Measurements from ENCODE around the gene CREB5.

The CREB5 gene

DNA sequence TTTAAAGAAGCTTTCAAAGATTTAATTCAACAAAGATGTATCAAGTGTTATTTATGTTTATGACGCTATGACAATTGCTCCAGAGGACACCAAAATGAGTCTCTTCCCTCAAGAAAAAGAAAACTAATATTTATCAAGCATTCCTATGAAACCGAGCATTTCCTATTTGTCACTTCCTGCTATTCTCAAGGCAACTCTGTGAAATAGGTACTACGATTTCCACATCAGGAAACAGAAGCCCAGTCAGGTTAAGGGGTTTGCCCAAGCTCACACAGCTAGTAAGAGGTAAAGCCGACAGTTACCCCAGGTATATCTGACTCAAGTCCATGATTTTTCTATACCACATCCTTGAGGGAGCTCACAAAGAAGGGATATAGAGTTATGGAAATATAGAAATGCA lies 459.9 kb downstream of the CREB5 start:
- DNase-seq: no peak

DNA sequence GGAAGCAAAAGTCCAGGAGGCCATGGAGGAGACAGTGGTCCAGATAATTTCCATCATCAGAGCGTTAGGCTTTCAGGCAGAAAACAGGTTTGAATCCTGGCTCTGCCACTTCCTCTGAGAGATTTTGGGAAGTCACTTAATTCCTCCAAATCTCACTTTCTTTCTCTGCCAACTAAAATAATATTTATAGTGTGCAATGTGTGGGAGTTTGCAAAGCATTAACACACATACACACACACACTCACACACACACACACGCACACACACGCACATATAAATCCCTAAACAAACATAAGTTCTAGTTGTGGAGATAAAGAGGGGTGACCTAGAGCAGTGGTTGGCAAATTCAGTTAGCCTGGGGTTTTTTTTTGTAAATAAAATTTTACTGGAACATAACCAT lies 461.0 kb downstream of the CREB5 start:
- no peak for DNase-seq

DNA sequence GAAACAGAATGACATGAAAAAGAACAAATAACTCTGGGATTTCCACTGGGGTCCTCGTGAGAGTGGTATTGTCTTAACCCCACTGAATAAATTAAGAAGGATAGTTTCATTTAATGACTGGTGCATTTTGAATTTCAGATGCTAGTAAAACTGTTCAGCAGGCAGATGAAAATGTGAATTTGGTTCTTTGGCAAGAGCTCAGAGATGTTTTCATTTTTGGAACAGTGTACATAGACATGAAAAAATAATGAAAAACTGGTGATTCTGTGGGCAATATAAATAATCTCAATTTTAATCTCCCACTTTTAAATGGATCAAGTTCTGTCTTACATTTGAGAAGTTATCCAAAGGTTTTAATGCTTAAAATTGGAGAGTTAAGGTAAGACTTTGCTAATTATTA lies 461.7 kb downstream of the CREB5 start:
- no peak for DNase-seq

Data from eye (tissue), 1 donor.